GM18861 (cell line): ENCODE results near the gene CAMK2G.
A peak's percentile ranks its signal among the peaks of the same experiment; 100 is the strongest.

ENCODE experiments used
- ATAC-seq: cut with Tn5 transposase; IDR thresholded peaks from one replicate; pipeline ENCODE4 v1.9.1; 2021; ENCODE audit not compliant: unreplicated experiment

CAMK2G gene

DNA sequence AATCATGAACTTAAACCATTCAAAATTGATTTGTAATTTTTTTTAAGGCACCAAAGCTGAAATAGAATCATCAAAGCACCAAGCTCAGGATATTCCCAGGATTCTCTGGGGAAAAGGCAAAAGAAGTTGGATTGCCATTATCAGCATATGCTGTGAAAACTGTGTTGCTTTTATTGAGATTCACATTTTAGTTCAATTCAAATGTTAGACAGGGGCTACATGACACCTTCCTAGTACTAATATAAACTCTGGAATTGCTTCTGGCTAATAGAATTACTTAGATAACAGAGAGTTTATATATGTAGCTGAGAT, 58.7 kb downstream of the CAMK2G start:
- no peak for ATAC-seq

DNA sequence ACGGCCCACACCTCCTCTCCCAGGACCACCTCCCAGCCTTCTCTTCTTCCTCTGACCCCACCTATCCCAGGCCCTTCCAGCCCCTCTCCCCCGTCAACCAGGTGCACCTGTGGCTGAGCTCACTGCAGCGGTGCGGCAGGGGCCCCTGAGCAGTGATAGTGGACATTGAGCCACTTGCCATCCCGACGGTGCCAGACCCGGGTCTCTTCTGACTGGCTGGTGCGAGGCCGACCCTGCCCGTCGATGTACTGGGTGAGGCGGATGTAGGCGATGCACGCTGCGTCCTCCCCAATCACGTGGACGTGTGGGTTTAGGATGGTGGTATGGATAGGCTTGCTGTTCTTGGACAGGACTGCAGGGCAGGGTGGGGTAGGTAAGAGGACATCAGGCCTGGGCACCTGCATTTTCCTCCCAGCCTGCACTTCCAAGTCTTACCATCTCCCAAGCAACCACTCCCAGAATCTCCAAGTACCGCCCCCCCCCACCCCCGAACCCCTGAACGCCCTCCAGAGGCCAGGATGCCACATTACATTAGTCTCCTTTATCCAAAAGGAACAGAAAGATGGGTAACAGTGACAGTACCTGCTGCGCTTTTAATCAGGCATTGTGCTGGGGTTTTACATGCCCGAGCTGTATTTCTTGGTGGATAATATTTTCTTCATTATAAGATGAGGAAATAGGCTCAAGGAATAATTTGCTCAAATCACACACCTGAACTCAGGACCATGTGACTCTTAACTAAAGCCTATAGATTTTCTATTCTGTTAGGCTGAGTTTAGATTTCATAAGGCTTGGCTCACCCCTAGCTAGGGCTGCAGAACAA, 59.2 kb downstream of the CAMK2G start:
- ATAC-seq = no peak

- no peak for ATAC-seq
Measured at GRCh38 chr10:73814276-73814895, 60.0 kb downstream of the CAMK2G start.

DNA sequence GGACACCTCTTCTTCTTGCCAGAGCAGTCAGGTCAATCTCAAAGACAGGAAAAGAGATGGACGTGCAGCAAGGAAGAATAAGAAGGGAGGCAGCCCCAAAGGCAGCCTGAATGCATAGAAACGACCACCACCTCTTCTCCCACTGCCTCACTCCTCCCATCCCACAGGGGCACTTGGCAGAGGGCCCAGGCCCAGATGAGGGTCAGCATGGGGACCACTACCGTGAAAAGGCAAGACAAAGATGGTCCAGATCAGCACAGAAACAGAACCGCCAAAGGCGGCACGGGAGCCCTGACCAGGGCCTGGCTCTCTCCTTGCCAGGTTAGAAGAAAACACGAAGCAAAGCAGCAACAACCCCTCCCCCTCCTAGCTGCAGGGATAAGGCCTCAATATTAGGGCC, 61.0 kb downstream of the CAMK2G start:
- no peak for ATAC-seq

- no peak for ATAC-seq
Measured at GRCh38 chr10:73812657-73813056, 61.7 kb downstream of the CAMK2G start.

GRCh38 chr10:73810735-73811465, 63.5 kb downstream of the CAMK2G start:
- peak; percentile 6 for ATAC-seq

GRCh38 chr10:73810358-73810734, 64.0 kb downstream of the CAMK2G start:
- ATAC-seq = no peak

GRCh38 chr10:73809061-73809818, 65.1 kb downstream of the CAMK2G start:
- no peak for ATAC-seq

GRCh38 chr10:73808021-73808815, 66.1 kb downstream of the CAMK2G start:
- ATAC-seq = no peak

DNA sequence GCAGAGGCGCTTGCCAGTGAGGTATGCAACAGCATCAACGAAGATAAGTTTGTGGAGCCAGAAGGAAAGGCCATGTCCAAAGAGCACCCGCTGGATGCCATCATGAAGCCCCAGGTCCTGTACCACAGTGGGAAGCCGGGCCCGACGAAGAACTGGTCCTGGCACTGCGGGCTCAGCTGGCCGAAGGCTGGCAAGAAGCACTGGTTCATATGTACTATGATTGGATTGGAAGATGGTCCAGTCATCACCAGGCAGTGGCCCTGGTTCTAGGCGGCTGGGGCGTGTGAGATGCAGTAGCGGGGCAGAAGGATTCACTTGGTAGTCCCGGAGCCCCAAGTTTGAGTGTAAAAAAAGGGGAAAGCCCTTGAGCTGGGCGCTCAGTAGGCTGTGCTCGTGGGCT, 66.9 kb downstream of the CAMK2G start:
- ATAC-seq = no peak

DNA sequence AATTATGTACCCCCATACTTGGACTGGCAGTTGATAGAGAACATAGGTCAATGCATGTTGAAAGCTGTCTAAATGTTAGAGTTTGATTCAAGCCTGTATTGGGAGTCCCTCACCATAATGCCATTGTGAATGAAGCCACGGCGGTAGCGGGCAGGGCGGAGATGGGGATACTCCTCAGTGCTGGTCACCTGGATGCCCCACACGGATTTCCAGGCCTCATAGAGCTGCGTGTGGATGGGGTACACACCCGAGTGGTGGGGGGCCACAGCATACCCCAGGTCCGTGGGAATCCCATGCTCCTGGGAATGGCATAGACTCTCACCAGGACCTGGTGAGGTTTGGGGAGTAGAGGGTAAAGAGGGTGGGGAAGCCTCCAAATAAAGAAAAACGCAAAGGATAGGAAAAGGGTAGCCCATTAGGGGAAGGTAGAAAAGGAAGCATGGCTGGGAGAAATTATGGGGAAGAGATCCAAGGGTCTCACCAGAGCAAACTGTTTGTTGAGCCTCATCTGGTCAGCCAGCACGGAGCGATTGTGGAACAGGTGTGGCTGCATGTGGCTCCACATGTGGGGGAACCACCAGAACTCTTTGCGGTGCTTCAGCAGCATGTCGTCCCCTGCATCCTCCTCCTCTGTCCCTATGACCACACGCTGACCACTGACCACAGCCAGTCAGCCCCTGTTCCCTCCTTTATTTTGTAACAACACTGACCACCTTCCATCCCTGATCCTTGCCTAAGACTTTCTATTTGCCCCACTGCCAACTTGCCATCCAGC, 68.0 kb downstream of the CAMK2G start:
- no peak for ATAC-seq

GRCh38 chr10:73803680-73804286, 70.6 kb downstream of the CAMK2G start:
- peak; percentile 81 for ATAC-seq

DNA sequence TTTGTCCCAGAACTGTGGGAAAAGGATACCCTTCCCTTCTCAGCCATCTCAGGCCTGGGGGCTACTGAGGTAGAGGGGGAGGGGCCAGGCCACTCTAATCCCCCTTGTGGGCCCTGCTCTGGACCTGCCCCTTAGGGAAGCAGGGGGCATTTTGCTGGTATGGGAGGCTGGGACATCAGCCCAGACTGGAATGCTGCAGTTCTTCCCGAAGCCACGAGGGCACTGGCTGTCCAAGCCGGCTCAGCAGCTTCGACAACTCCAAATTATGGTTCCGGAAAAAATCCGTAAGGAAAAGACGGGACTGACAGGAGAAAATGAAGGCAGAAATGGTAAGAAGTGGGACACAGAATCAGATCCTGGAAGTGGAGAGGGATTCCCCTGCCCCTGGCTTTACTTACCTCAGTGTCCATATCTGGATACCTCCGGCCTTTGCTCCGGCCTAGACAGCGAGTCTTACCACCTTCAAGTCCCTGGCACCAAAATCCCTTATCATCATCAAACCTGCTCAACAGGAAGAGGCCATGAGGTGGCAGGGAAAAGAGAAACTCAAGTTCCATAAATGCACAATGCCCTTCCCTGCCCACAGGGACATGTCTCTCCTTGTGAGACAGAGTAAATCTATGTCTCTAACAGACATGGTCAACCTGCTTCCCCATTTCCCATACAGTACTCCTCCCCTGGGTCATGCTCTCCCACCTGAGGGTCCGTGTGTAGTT, 71.9 kb downstream of the CAMK2G start:
- ATAC-seq = no peak

GRCh38 chr10:73801253-73801590, 73.1 kb downstream of the CAMK2G start:
- no peak for ATAC-seq

DNA sequence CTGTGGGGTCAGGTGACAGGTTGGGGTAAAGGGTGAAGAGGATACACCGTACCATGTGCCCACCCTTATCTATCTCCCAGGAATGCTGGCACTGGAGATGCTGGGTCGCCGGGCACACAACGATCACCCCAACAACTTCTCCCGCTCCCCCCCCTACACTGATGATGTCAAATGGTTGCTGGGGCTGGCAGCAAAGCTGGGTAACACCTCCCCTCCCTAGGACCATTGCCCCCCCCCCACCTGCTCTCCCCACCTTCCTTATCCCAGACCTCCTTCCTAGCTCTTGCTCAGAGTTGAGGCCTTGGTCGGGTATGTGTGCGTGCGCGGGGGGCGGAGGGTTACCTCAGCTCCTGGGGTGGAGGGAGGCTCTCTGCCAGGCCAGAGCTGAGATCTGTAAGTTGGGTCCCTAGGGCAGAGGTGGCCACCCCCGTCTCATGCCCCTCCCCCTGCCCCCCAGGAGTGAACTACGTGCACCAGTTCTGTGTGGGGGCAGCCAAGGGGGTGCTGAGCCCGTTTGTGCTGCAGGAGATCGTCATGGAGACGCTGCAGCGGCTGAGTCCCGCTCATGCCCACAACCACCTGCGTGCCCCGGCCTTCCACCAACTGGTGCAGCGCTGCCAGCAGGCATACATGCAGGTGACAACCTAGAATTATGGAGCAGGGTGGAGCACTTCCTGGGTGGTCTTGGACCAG, 73.6 kb downstream of the CAMK2G start:
- no peak for ATAC-seq

GRCh38 chr10:73799899-73800559, 74.3 kb downstream of the CAMK2G start:
- ATAC-seq = no peak

DNA sequence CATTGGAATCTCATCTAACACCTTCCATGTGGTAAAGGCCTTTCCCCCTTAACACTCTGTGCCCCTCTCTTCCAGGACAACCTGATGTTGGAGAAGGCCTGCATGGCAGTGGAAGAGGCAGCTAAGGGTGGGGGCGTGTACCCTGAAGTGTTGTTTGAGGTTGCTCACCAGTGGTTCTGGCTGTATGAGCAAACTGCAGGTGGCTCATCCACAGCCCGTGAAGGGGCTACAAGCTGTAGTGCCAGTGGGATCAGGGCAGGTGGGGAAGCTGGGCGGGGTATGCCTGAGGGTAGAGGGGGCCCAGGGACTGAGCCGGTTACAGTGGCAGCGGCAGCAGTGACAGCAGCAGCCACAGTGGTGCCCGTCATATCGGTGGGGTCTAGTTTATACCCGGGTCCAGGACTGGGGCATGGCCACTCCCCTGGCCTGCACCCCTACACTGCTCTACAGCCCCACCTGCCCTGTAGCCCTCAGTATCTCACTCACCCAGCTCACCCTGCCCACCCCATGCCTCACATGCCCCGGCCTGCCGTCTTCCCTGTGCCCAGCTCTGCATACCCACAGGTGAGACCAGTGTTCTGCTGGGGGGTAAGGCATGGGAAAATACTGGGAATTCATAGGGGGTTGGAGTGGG, 75.3 kb downstream of the CAMK2G start:
- no peak for ATAC-seq
